Left lung (tissue), 10 donors: ENCODE data around the gene CGRRF1. TPM values are rescaled to one million over a fixed set of nuclear protein-coding genes. Genes with fewer than 3 reads are reported as not detected.

Source experiments
- ATAC-seq: fragments of 200-7000 bp; cut with Tn5 transposase; one replicate; pipeline ENCODE4 v1.9.1; 2020; ENCODE audit warnings: moderate library complexity
- DNase-seq, 4 donors: peaks; one replicate each; pipeline ENCODE4 v3.0.0-alpha.2; 2013 to 2020
- H3K27ac ChIP-seq, 2 donors: fragments of 200-600 bp; sonication (generic) in 1 of 2; one replicate each; pipeline versions ENCODE4 v1.5.0 to v1.8.0; 2020 to 2021
- H3K27me3 ChIP-seq, 2 donors: fragments of 200-600 bp; sonication (generic) in 1 of 2; one replicate each; pipeline versions ENCODE4 v1.5.0 to v1.8.0; 2020 to 2021
- H3K36me3 ChIP-seq, 2 donors: fragments of 200-600 bp; sonication (generic) in 1 of 2; one replicate each; pipeline versions ENCODE4 v1.5.0 to v1.8.0; 2020 to 2021
- H3K4me1 ChIP-seq, 2 donors: fragments of 200-600 bp; one replicate each; pipeline ENCODE4 v1.8.0; 2021
- H3K4me3 ChIP-seq, 2 donors: fragments of 200-600 bp; sonication (generic) in 1 of 2; one replicate each; pipeline versions ENCODE4 v1.5.0 to v1.8.0; 2020 to 2021; ENCODE audit warnings: mild to moderate bottlenecking in 1 of 2
- H3K9me3 ChIP-seq, 2 donors: fragments of 200-600 bp; sonication (generic) in 1 of 2; one replicate each; pipeline versions ENCODE4 v1.5.0 to v1.8.0; 2020 to 2021
- CTCF ChIP-seq, 2 donors: fragments of 200-600 bp; sonication (generic) in 1 of 2; IDR thresholded peaks; one replicate each; pipeline versions ENCODE4 v1.5.0 to v1.8.0; 2021; ENCODE audit warnings: antibody characterized with exemption in 2 of 2
- intact Hi-C, 2 donors: fragments of 100-400 bp; cut with DNase I; formaldehyde crosslinking; loops; one replicate each; pipeline versions ENCODE4 v1.11.2 to v1.14.2; 2022
- polyA plus RNA-seq, 6 donors: library from polyadenylated mRNA; unstranded; fragments of 120-200 nt; gene quantifications; one replicate each; pipeline ENCODE4 v1.2.1, GENCODE V29; 2013; ENCODE audit not compliant: insufficient read length in 6 of 6
- total RNA-seq, 2 donors: library from RNA; stranded (reverse); fragmentation: NEBNext Ultra II Directional; extraction: Animal tissue kit (Norgen Biotek cat#: 25700); gene quantifications; one replicate each; pipeline ENCODE4 v1.2.1, GENCODE V29; 2021
- donor health status: DM: no; HTN: yes; CAD: no.
- donor health status: DM: no; HTN: no; CAD: no.

Gene CGRRF1
- total and polyA plus RNA-seq, 8 donors, result 17.5 to 31.7 (median 25.4) TPM

- Histone ChIP-seq H3K27ac (no peak overlapping the region), H3K27me3 (no peaks in the 10 kb centered on the region), H3K36me3 (peaks cover 0 to 31% of the 10 kb centered on the region in 2 donors), H3K4me1 (peaks cover 3 to 12% of the 10 kb centered on the region in 2 donors), H3K9me3 (no peaks in the 10 kb centered on the region), H3K4me3 (no peak overlapping the region)
- ATAC-seq (no peak), DNase-seq (no peak)
- intact Hi-C loops, result no loop called here
- TF ChIP-seq CTCF (IDR thresholded peaks at IDR 0.05), result no peak
Observed at GRCh38 chr14:54475911-54476310, 33.8 kb upstream of the CGRRF1 start.

DNA sequence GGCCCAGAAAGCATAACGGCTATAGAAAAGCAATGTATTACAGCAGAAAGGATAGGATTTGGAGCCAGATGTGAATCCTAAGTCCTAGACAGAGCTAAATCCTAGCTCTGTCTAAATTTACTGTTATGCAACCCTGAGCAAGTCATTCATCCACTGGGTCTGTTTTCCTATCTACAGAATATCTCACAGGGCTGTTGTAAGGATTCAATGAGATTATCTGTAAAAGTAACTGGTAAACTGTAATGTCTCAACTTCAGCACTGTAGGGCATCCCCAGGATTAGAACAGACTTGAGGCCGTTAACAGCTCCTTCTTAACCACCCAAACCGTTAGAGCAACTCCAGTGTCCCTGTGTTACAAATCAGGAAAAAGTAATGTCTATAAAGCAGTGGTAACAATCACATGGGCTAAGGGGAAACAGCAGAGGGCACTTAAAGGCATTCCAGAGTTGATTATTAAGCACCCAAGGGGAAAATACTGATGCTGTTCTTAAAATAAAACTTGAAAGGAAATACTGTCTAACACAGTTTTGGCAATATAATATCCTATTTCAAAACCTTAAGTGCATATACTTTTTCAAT is 31.0 kb upstream of the CGRRF1 start:
- Histone ChIP-seq H3K9me3 (no peaks in the 10 kb centered on the region), H3K36me3 (peaks cover 0 to 47% of the 10 kb centered on the region in 2 donors), H3K27ac (no peak overlapping the region), H3K4me3 (no peak overlapping the region), H3K4me1 (peaks cover 3 to 22% of the 10 kb centered on the region in 2 donors), H3K27me3 (no peaks in the 10 kb centered on the region)
- ATAC-seq (peak; percentile 82), DNase-seq (no peak)
- TF ChIP-seq CTCF (IDR thresholded peaks at IDR 0.05), result no peak
- intact Hi-C loops, result no loop called here

- no peak for TF ChIP-seq CTCF (IDR thresholded peaks at IDR 0.05)
- ATAC-seq, result no peak
Observed at GRCh38 chr14:54480830-54481562, 28.7 kb upstream of the CGRRF1 start.

GRCh38 chr14:54481695-54482094 is 28.0 kb upstream of the CGRRF1 start:
- Histone ChIP-seq H3K9me3 (no peaks in the 10 kb centered on the region), H3K4me3 (no peak overlapping the region), H3K27me3 (no peaks in the 10 kb centered on the region), H3K4me1 (peaks cover 4 to 39% of the 10 kb centered on the region in 2 donors), H3K36me3 (peaks cover 0 to 43% of the 10 kb centered on the region in 2 donors), H3K27ac (no peak overlapping the region)
- intact Hi-C loops, result no loop called here
- no peak for DNase-seq
- ATAC-seq, result no peak
- TF ChIP-seq CTCF (IDR thresholded peaks at IDR 0.05), result no peak

More at GRCh38 chr14:54480830-54481562, 28.7 kb upstream of the CGRRF1 start:
- H3K4me3 ChIP-seq, result no peak overlapping the region
- no peak overlapping the region for H3K27ac ChIP-seq
- H3K27me3 ChIP-seq, result no peaks in the 10 kb centered on the region
- peaks cover 0 to 43% of the 10 kb centered on the region in 2 donors for H3K36me3 ChIP-seq
- no peak for DNase-seq
- intact Hi-C loops, result no loop called here
- H3K9me3 ChIP-seq, result no peaks in the 10 kb centered on the region
- H3K4me1 ChIP-seq, result peaks cover under 1 to 33% of the 10 kb centered on the region in 2 donors

- H3K27ac ChIP-seq, result no peak overlapping the region
- H3K4me1 ChIP-seq, result peaks cover 10 to 51% of the 10 kb centered on the region in 2 donors
- peaks cover 0 to 35% of the 10 kb centered on the region in 2 donors for H3K36me3 ChIP-seq
- intact Hi-C loops, result no loop called here
- ATAC-seq (no peak), DNase-seq (no peak)
- no peaks in the 10 kb centered on the region for H3K27me3 ChIP-seq
- H3K9me3 ChIP-seq, result no peaks in the 10 kb centered on the region
- H3K4me3 ChIP-seq, result no peak overlapping the region
- no peak for TF ChIP-seq CTCF (IDR thresholded peaks at IDR 0.05)
Observed at GRCh38 chr14:54483073-54483745, 26.5 kb upstream of the CGRRF1 start.
